H1 (cell line): ENCODE measurements around the gene C9. TPM values are rescaled to one million over a fixed set of nuclear protein-coding genes. Genes with fewer than 3 reads are reported as not detected.

Source experiments
- CTCF ChIA-PET: fragments of 300-600 bp; sonication (Branson Sonifier 250); formaldehyde crosslinking; loops from one replicate; lab custom pipeline; 2021; ENCODE audit not compliant: partially characterized antibody; lab: Charles Lee
- POLR2A ChIA-PET: fragments of 300-600 bp; sonication (Branson Sonifier 250); formaldehyde crosslinking; loops from one replicate; lab custom pipeline; 2021; ENCODE audit warnings: inconsistent platforms; ENCODE audit not compliant: partially characterized antibody; lab: Charles Lee
- DNase-seq, 2 experiments: peaks; one replicate each; pipeline versions ENCODE4 v3.0.0 to v3.0.0-alpha.2; 2010 to 2022; ENCODE audit warnings: low spot score in 2 of 2, low read depth in 1 of 2, mixed read lengths in 1 of 2
- FAIRE-seq: peaks from 2 replicates; lab custom pipeline; 2011; peaks lifted over from hg19 to GRCh38; lab: Jason Lieb, UNC
- H2AFZ ChIP-seq: 2 replicates; pipeline ENCODE4 v1.8.1; 2012; ENCODE audit warnings: low read length, inconsistent platforms
- H2AK5ac ChIP-seq: 2 replicates; pipeline ENCODE4 v1.6.1; 2013; ENCODE audit warnings: low read depth, low read length
- H2BK120ac ChIP-seq: replicated peaks from 2 replicates; pipeline ENCODE3; 2013; ENCODE audit warnings: low read depth, low read length, inconsistent platforms
- H2BK12ac ChIP-seq: 2 replicates; pipeline ENCODE4 v1.6.1; 2013; ENCODE audit warnings: low read depth, low read length
- H2BK15ac ChIP-seq: 2 replicates; pipeline ENCODE4 v1.6.1; 2013; ENCODE audit warnings: low read length
- H2BK20ac ChIP-seq: 2 replicates; pipeline ENCODE4 v1.6.1; 2013; ENCODE audit warnings: low read length
- H2BK5ac ChIP-seq: 2 replicates; pipeline ENCODE4 v1.6.1; 2013; ENCODE audit warnings: low read depth, low read length
- H3K14ac ChIP-seq: 2 replicates; pipeline ENCODE4 v1.6.1; 2013; ENCODE audit warnings: inconsistent platforms; ENCODE audit not compliant: insufficient read length
- H3K18ac ChIP-seq: 2 replicates; pipeline ENCODE4 v1.6.1; 2013; ENCODE audit warnings: low read length; ENCODE audit errors: extremely low read depth
- H3K23ac ChIP-seq: 2 replicates; pipeline ENCODE4 v1.6.1; 2013; ENCODE audit warnings: inconsistent platforms; ENCODE audit not compliant: insufficient read length
- H3K23me2 ChIP-seq: 2 replicates; pipeline ENCODE4 v1.6.1; 2013; ENCODE audit warnings: low read depth, low read length
- H3K27ac ChIP-seq: 2 replicates; pipeline ENCODE4 v1.6.1; 2011; ENCODE audit warnings: low read depth, low read length, inconsistent platforms
- H3K27me3 ChIP-seq, 4 experiments: replicated peaks in 1 of 4; 1 replicate in 1 of 4; 2 replicates in 3 of 4; pipeline versions ENCODE4 v1.6.1 to v1.8.1; 2011 to 2013; ENCODE audit warnings: low read length in 3 of 4, mild to moderate bottlenecking in 3 of 4, inconsistent platforms in 2 of 4, mixed read lengths in 2 of 4, moderate library complexity in 1 of 4; ENCODE audit not compliant: control insufficient read depth in 3 of 4, insufficient read depth in 3 of 4; ENCODE audit errors: extremely low read depth in 1 of 4
- H3K36me3 ChIP-seq, 4 experiments: 2 replicates each; pipeline versions ENCODE4 v1.6.1 to v1.8.1; 2011 to 2013; ENCODE audit warnings: mild to moderate bottlenecking in 4 of 4, low read length in 3 of 4, moderate library complexity in 2 of 4, control low read depth in 1 of 4, inconsistent platforms in 1 of 4; ENCODE audit not compliant: insufficient read depth in 4 of 4, control insufficient read depth in 2 of 4
- H3K4ac ChIP-seq: replicated peaks from 2 replicates; pipeline ENCODE3; 2013; ENCODE audit warnings: low read length, low read depth, mixed read lengths, inconsistent platforms; ENCODE audit not compliant: insufficient read length
- H3K4me1 ChIP-seq, 4 experiments: replicated peaks in 1 of 4; 1 replicate in 1 of 4; 2 replicates in 3 of 4; pipeline versions ENCODE4 v1.6.1 to v1.8.1; 2011 to 2013; ENCODE audit warnings: low read length in 3 of 4, inconsistent platforms in 2 of 4, mixed read lengths in 1 of 4; ENCODE audit not compliant: insufficient read depth in 4 of 4, control insufficient read depth in 3 of 4
- H3K4me2 ChIP-seq, 2 experiments: 2 replicates each; pipeline versions ENCODE4 v1.6.1 to v1.8.1; 2011 to 2013; ENCODE audit warnings: low read depth in 2 of 2, low read length in 2 of 2, control low read depth in 1 of 2, inconsistent platforms in 1 of 2, mild to moderate bottlenecking in 1 of 2; ENCODE audit not compliant: insufficient read depth in 1 of 2
- H3K4me3 ChIP-seq, 4 experiments: fragments of 200-600, 300-600 bp in 1 of 4; sonication (generic), shearing (Covaris generic), sonication (Bioruptor Twin) in 1 of 4; 2 replicates each; pipeline versions ENCODE4 v1.5.1 to v1.8.1; 2011 to 2016; ENCODE audit warnings: low read length in 4 of 4, low read depth in 3 of 4, control low read depth in 2 of 4, inconsistent platforms in 2 of 4, mild to moderate bottlenecking in 2 of 4, mixed read lengths in 1 of 4, moderate library complexity in 1 of 4; ENCODE audit not compliant: insufficient read depth in 2 of 4; ENCODE audit errors: extremely low read depth in 1 of 4
- H3K56ac ChIP-seq: replicated peaks from 2 replicates; pipeline ENCODE3; 2013; ENCODE audit warnings: low read depth, mild to moderate bottlenecking, mixed read lengths, low read length, inconsistent platforms; ENCODE audit not compliant: insufficient read length
- H3K79me1 ChIP-seq: 2 replicates; pipeline ENCODE4 v1.6.1; 2013; ENCODE audit warnings: low read depth, low read length, control low read depth
- H3K79me2 ChIP-seq, 2 experiments: 2 replicates each; pipeline versions ENCODE4 v1.6.1 to v1.8.1; 2012 to 2013; ENCODE audit warnings: low read length in 2 of 2, mild to moderate bottlenecking in 2 of 2, inconsistent platforms in 1 of 2; ENCODE audit not compliant: insufficient read depth in 2 of 2, control insufficient read depth in 1 of 2
- H3K9ac ChIP-seq, 4 experiments: replicated peaks in 1 of 4; 1 replicate in 1 of 4; 2 replicates in 3 of 4; pipeline versions ENCODE4 v1.6.1 to v1.8.1; 2011 to 2013; ENCODE audit warnings: low read depth in 3 of 4, low read length in 3 of 4, control low read depth in 2 of 4, mild to moderate bottlenecking in 2 of 4, moderate library complexity in 2 of 4, inconsistent platforms in 1 of 4; ENCODE audit errors: extremely low read depth in 1 of 4
- H3K9me3 ChIP-seq, 2 experiments: 2 replicates each; pipeline versions ENCODE4 v1.6.1 to v1.8.1; 2012 to 2013; ENCODE audit warnings: mild to moderate bottlenecking in 2 of 2, moderate library complexity in 2 of 2, control low read depth in 1 of 2, inconsistent platforms in 1 of 2, low read depth in 1 of 2, low read length in 1 of 2, mixed read lengths in 1 of 2; ENCODE audit not compliant: insufficient read depth in 2 of 2
- H4K20me1 ChIP-seq, 2 experiments: replicated peaks in 1 of 2; 2 replicates each; pipeline versions ENCODE3 to v1.8.1; 2011 to 2013; ENCODE audit warnings: inconsistent platforms in 2 of 2, low read length in 2 of 2, mild to moderate bottlenecking in 1 of 2; ENCODE audit not compliant: insufficient read depth in 2 of 2, control insufficient read depth in 1 of 2
- H4K5ac ChIP-seq: 2 replicates; pipeline ENCODE4 v1.6.1; 2013; ENCODE audit warnings: low read length, low read depth, mixed read lengths, inconsistent platforms; ENCODE audit not compliant: insufficient read length
- H4K8ac ChIP-seq: 2 replicates; pipeline ENCODE4 v1.8.0; 2013; ENCODE audit warnings: mild to moderate bottlenecking, moderate library complexity, low read length, inconsistent platforms; ENCODE audit not compliant: insufficient read depth; ENCODE audit errors: extremely low read depth
- H4K91ac ChIP-seq: replicated peaks from 2 replicates; pipeline ENCODE3; 2013; ENCODE audit warnings: low read length, mixed read lengths, inconsistent platforms; ENCODE audit not compliant: insufficient read length
- CHD2 ChIP-seq: IDR thresholded peaks from 2 replicates; pipeline ENCODE4 v1.6.1; 2012; ENCODE audit warnings: low read length, improper control_type of control experiment
- FOSL1 ChIP-seq: IDR thresholded peaks from 2 replicates; pipeline ENCODE4 v1.6.1; 2011; ENCODE audit warnings: mild to moderate bottlenecking, low read depth, low read length, moderate library complexity; ENCODE audit not compliant: insufficient read depth
- HDAC2 ChIP-seq, 2 experiments: fragments of 300-600 bp in 1 of 2; sonication (generic) in 1 of 2; IDR thresholded peaks; 2 replicates each; pipeline ENCODE4 v1.6.1; 2011 to 2012; ENCODE audit warnings: low read depth in 2 of 2, low read length in 2 of 2, mild to moderate bottlenecking in 2 of 2, moderate library complexity in 2 of 2, borderline replicate concordance in 1 of 2, inconsistent platforms in 1 of 2
- JUND ChIP-seq: IDR thresholded peaks from 2 replicates; pipeline ENCODE4 v1.6.1; 2011; ENCODE audit warnings: mild to moderate bottlenecking, improper control_type of control experiment, low read length
- POLR2A ChIP-seq, 2 experiments: IDR thresholded peaks; 1 replicate in 1 of 2; 2 replicates in 1 of 2; pipeline ENCODE4 v1.6.1; 2011; ENCODE audit warnings: low read depth in 2 of 2, low read length in 2 of 2, mild to moderate bottlenecking in 2 of 2; ENCODE audit errors: control extremely low read depth in 1 of 2
- POU5F1 ChIP-seq: IDR thresholded peaks from 2 replicates; pipeline ENCODE4 v1.6.1; 2011; ENCODE audit warnings: low read depth, mild to moderate bottlenecking, low read length, moderate library complexity
- SIN3A ChIP-seq, 2 experiments: IDR thresholded peaks in 1 of 2; conservative IDR thresholded peaks in 1 of 2; 2 replicates each; pipeline ENCODE4 v1.6.1; 2011 to 2012; ENCODE audit warnings: low read length in 2 of 2, improper control_type of control experiment in 1 of 2, low read depth in 1 of 2, mild to moderate bottlenecking in 1 of 2
- SP4 ChIP-seq: IDR thresholded peaks from 2 replicates; pipeline ENCODE4 v1.6.1; 2012; ENCODE audit warnings: low read length, inconsistent platforms
- TEAD4 ChIP-seq: IDR thresholded peaks from 2 replicates; pipeline ENCODE4 v1.6.1; 2012; ENCODE audit warnings: low read depth, low read length, inconsistent platforms, mixed read lengths
- YY1 ChIP-seq: IDR thresholded peaks from 2 replicates; pipeline ENCODE4 v1.6.1; 2011; ENCODE audit warnings: low read depth, mild to moderate bottlenecking, low read length
- WGBS, 2 experiments: shearing (Covaris generic) in 1 of 2; methylation state at CpG; one replicate each; pipeline versions ENCODE4 v1.1.6 to v1.1.7; 2013 to 2015; ENCODE audit warnings: low lambda C conversion rate in 2 of 2, mixed read lengths in 2 of 2, inconsistent platforms in 1 of 2, low coverage in 1 of 2, missing lambda C conversion rate in 1 of 2; ENCODE audit not compliant: insufficient replicate concordance in 2 of 2, insufficient coverage in 1 of 2, insufficient read length in 1 of 2; ENCODE audit errors: extremely low coverage in 1 of 2, missing lambda C conversion rate in 1 of 2; 5-methylcytosine and 5-hydroxymethylcytosine counted together
- polyA plus RNA-seq, 7 experiments: library from polyadenylated mRNA; depleted of rRNA in 3 of 7; stranded (reverse) in 5 of 7; unstranded in 2 of 7; fragments of >200 nt in 5 of 7; fragments of 200-250 nt in 2 of 7; gene quantifications; 1 replicate in 5 of 7; 2 replicates in 1 of 7; 4 replicates in 1 of 7; pipeline versions ENCODE4 v1.2.1 to v1.2.3, GENCODE V29; 2011 to 2013; ENCODE audit warnings: missing spikeins in 2 of 7, mixed read lengths in 2 of 7
- total RNA-seq: library from RNA; stranded (reverse); fragmentation: NEBNext Ultra II Directional; extraction: Animal tissue kit (Norgen Biotek cat#: 25700); gene quantifications from 2 replicates; pipeline ENCODE4 v1.2.1, GENCODE V29; 2021
- TF ChIP-seq, protein P1 (sequence below), 3 experiments: IDR thresholded peaks; 1 replicate in 2 of 3; 2 replicates in 1 of 3; pipeline versions ENCODE4 v1.5.1 to v1.6.1; 2011; ENCODE audit warnings: low read length in 3 of 3, mild to moderate bottlenecking in 3 of 3, inconsistent platforms in 2 of 3, low read depth in 1 of 3, moderate library complexity in 1 of 3; ENCODE audit not compliant: insufficient read depth in 1 of 3; ENCODE audit errors: control extremely low read depth in 1 of 3

The C9 gene
- total and polyA plus RNA-seq, 2 of the 8 experiments (the other 6 are each of a cell fraction or from before 2014, with no cell fraction given) = not detected

DNA sequence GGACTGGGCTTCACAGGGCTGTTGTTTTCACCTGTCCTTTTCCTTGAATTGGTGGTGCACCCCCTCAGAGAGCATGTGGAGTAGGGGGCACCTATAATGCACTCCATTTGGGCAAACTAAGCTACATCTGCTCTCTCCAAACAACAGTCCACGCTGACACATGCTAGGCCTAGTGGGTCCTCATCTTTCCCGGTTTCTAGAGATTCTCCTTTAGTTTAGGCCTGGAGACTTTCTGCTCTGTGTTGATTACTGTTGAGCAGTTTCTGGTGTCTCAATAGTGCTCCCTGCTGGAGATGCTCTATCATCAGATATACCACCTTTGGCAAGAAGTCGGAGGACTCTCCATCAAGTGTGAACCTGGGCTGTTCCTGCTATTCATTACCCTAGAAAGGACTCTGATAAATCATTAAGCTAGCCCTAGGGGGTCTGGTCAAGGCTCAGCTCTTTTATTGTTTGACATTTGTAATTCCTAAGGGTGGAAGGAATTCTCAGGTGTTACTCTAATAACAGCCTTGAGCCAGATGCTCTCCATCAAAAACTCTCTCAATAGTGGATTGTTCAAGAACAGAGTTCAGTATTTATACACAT, 81.0 kb downstream of the C9 start:
- H2BK120ac ChIP-seq = no peak overlapping the region
- no peak overlapping the region for H3K4ac ChIP-seq
- no peak overlapping the region for H4K91ac ChIP-seq
- H2AK5ac ChIP-seq = no peak overlapping the region
- POLR2A ChIA-PET = no interaction called here
- no peak overlapping the region for H3K4me2 ChIP-seq
- no peak overlapping the region for H3K18ac ChIP-seq
- no peaks in the 10 kb centered on the region for H4K20me1 ChIP-seq
- no peaks in the 10 kb centered on the region for H3K23me2 ChIP-seq
- DNase-seq = peak; percentile 17 to 49
- H3K27ac ChIP-seq = no peak overlapping the region
- H3K9ac ChIP-seq = no peak overlapping the region
- H3K23ac ChIP-seq = no peak overlapping the region
- no peak overlapping the region for H4K5ac ChIP-seq
- no peak overlapping the region for H2BK12ac ChIP-seq
- no peak overlapping the region for H4K8ac ChIP-seq
- H2BK20ac ChIP-seq = no peak overlapping the region
- FAIRE-seq = peak; percentile 89
- H2AFZ ChIP-seq = peak overlapping the region; percentile 94; the same call in 1 of the 2 replicates
- no peaks in the 10 kb centered on the region for H3K4me1 ChIP-seq
- peaks cover 2 to 11% of the 10 kb centered on the region in 2 experiments; a peak in 3 of 4 replicates for H3K9me3 ChIP-seq
- no peak overlapping the region for H3K56ac ChIP-seq
- no peak overlapping the region for H3K14ac ChIP-seq
- no peaks in the 10 kb centered on the region for H3K79me2 ChIP-seq
- no peaks in the 10 kb centered on the region for H3K27me3 ChIP-seq
- no peak overlapping the region for H3K4me3 ChIP-seq
- H2BK15ac ChIP-seq = no peak overlapping the region; the same call in 1 of the 2 replicates
- no peaks in the 10 kb centered on the region for H3K79me1 ChIP-seq
- 54% methylated on average over 3 of the region's 3 CpGs; no CpG with 5 or more reads in 1 of the 2 experiments for WGBS, 2 experiments
- no peaks in the 10 kb centered on the region; a peak in 1 of 8 replicates for H3K36me3 ChIP-seq
- CTCF ChIA-PET = interaction anchor here (0.6 to 3.4 kb wide), 24 partner anchors 12 to 286 kb away, joined by 3 to 28 read pairs (median 4); partner anchors contain the start of gene FYB1
- no peak overlapping the region for H2BK5ac ChIP-seq
- TF ChIP-seq HDAC2 (IDR thresholded peaks at IDR 0.05; ENCODE audit: borderline replicate concordance in 1 of 2, low read depth in 2 of 2, low read length in 2 of 2) (no peak), CHD2 (no peak), SP4 (no peak), TEAD4 (0 out of 2 replicates have a peak, but pooled peaks have one; percentile 2), FOSL1 (no peak), JUND (no peak), POLR2A (IDR thresholded peaks at IDR 0.05; ENCODE audit: control extremely low read depth in 1 of 2, low read depth in 2 of 2, low read length in 2 of 2) (no peak), POU5F1 (no peak), SIN3A (conservative IDR thresholded peaks at IDR 0.05 in 1 of 2, IDR thresholded peaks at IDR 0.05 in 1 of 2; ENCODE audit: low read depth in 1 of 2, low read length in 2 of 2) (no peak), YY1 (no peak)
- TF ChIP-seq, protein P1, sequence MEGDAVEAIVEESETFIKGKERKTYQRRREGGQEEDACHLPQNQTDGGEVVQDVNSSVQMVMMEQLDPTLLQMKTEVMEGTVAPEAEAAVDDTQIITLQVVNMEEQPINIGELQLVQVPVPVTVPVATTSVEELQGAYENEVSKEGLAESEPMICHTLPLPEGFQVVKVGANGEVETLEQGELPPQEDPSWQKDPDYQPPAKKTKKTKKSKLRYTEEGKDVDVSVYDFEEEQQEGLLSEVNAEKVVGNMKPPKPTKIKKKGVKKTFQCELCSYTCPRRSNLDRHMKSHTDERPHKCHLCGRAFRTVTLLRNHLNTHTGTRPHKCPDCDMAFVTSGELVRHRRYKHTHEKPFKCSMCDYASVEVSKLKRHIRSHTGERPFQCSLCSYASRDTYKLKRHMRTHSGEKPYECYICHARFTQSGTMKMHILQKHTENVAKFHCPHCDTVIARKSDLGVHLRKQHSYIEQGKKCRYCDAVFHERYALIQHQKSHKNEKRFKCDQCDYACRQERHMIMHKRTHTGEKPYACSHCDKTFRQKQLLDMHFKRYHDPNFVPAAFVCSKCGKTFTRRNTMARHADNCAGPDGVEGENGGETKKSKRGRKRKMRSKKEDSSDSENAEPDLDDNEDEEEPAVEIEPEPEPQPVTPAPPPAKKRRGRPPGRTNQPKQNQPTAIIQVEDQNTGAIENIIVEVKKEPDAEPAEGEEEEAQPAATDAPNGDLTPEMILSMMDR (IDR thresholded peaks at IDR 0.05; ENCODE audit: control extremely low read depth in 1 of 3, insufficient read depth in 1 of 3, low read depth in 1 of 3, low read length in 3 of 3) = peak in 2 of 3 experiments; percentile 65 to 73; a peak in 3 of 4 replicates
